Activated T-cell treated with anti-CD3 and anti-CD28 coated beads, Interleukin-2, amount 50 U/mL, for 72 hours (primary cell): ENCODE data around the gene ZZZ3. TPM values are rescaled to one million over a fixed set of nuclear protein-coding genes. Genes with fewer than 3 reads are reported as not detected.

ENCODE experiments used
- total RNA-seq, 2 donors: library from RNA; stranded (reverse); gene quantifications; one replicate each; pipeline ENCODE4 v1.2.3, GENCODE V29; 2022

ZZZ3 gene
- total RNA-seq, 2 donors from 2014 or later, result 36.6 to 49.5 TPM

Other genes with a start within 250 kb of the ZZZ3 start
- 10 to 100 TPM; 46.6 to 47.1 TPM for gene USP33, start 77.2 kb upstream of the ZZZ3 start, total RNA-seq
- 10 to 100 TPM; 11.9 to 12.4 TPM for gene MIGA1, start 97.0 kb upstream of the ZZZ3 start, total RNA-seq
- 1 to 10 TPM; 1.1 to 1.4 TPM for gene NEXN, start 206.0 kb upstream of the ZZZ3 start, total RNA-seq